ENCODE data around the gene JARID2. TPM values are rescaled to one million over a fixed set of nuclear protein-coding genes. Genes with fewer than 3 reads are reported as not detected.

JARID2 gene
- total and polyA plus RNA-seq, 9 of the 15 experiments (the other 6 are each of a cell fraction or from before 2014, with no cell fraction given): 5.0 to 29.0 (median 15.6) TPM

DNA sequence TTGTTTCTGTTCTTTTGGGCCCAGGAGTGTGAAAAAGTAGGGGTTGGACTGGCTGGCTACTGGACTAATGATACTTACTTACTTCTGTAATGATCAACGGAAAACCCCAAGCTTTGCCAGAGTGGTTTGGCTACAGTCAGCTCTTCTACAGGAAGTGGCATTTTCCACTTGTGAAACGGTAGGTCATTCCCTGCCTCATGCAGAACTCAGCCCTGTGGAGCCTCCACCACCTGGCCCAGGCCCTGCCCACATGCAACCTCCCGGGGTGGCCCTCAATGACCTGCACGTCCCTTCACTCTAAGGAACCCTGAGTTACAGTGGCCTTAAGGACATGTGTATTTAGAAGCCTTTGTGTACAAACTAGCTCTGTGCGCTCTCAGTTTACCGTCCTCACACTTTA, 276.6 kb downstream of the JARID2 start:
- Histone ChIP-seq H3K27me3 (ENCODE audit: control insufficient read depth in 2 of 2, insufficient read depth in 2 of 2, low read length in 2 of 2) (no peaks in the 10 kb centered on the region), H3K9ac (ENCODE audit: insufficient read depth in 1 of 2, low read depth in 2 of 2, low read length in 2 of 2) (no peak overlapping the region), H3K4me2 (ENCODE audit: insufficient read depth, low read length) (no peak overlapping the region), H3K27ac (ENCODE audit: extremely low read depth, low read depth, low read length) (no peak overlapping the region), H2AFZ (ENCODE audit: low read depth, low read length) (no peak overlapping the region), H3K9me3 (replicated peaks; ENCODE audit: control insufficient read depth, insufficient read depth, low read depth, low read length) (no peaks in the 10 kb centered on the region), H3K79me2 (ENCODE audit: control insufficient read depth, insufficient read depth, low read length) (no peaks in the 10 kb centered on the region), H3K4me3 (no peak overlapping the region), H3K36me3 (ENCODE audit: control insufficient read depth, insufficient read depth, low read length) (peaks cover 83% of the 10 kb centered on the region; the same call in 2 of the 3 replicates), H3K4me1 (replicated peaks in 1 of 2; ENCODE audit: control insufficient read depth in 2 of 2, insufficient read depth in 2 of 2, low read length in 2 of 2) (peaks cover 0 to 3% of the 10 kb centered on the region in 2 experiments; a peak in 1 of 5 replicates), H3K9me1 (ENCODE audit: control insufficient read depth, insufficient read depth, low read length) (no peaks in the 10 kb centered on the region), H4K20me1 (replicated peaks; ENCODE audit: control insufficient read depth, insufficient read depth, low read length) (no peaks in the 10 kb centered on the region)
- DNase-seq (ENCODE audit: extremely low read depth in 1 of 4, low spot score in 3 of 4) (no peak), FAIRE-seq (no peak), ATAC-seq (no peak; the same call in 2 of the 3 replicates)
- intact Hi-C loops (cut with micrococcal nuclease) (no loop called here), in situ Hi-C loops (cut with MboI) (no loop called here)
- BruUV-seq (replicated peaks): no TSS peak
- TF ChIP-seq, protein P1, sequence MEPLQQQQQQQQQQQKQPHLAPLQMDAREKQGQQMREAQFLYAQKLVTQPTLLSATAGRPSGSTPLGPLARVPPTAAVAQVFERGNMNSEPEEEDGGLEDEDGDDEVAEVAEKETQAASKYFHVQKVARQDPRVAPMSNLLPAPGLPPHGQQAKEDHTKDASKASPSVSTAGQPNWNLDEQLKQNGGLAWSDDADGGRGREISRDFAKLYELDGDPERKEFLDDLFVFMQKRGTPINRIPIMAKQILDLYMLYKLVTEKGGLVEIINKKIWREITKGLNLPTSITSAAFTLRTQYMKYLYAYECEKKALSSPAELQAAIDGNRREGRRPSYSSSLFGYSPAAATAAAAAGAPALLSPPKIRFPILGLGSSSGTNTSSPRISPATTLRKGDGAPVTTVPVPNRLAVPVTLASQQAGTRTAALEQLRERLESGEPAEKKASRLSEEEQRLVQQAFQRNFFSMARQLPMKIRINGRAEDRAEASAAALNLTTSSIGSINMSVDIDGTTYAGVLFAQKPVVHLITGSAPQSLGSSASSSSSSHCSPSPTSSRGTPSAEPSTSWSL (CRISPR knock-in tag; IDR thresholded peaks at IDR 0.05; ENCODE audit: borderline replicate concordance): no peak
- TF ChIP-seq ZNF780A (CRISPR knock-in tag; IDR thresholded peaks at IDR 0.05): no peak
- no peak for TF ChIP-seq SP2 (IDR thresholded peaks at IDR 0.05; ENCODE audit: extremely low read depth, low read depth, low read length, poor library complexity, severe bottlenecking)
- TF ChIP-seq SMAD3 (CRISPR knock-in tag; conservative IDR thresholded peaks at IDR 0.05): no peak
- no peak for TF ChIP-seq TCF7 (IDR thresholded peaks at IDR 0.05; ENCODE audit: borderline replicate concordance)
- TF ChIP-seq POLR2AphosphoS2 (IDR thresholded peaks at IDR 0.05; ENCODE audit: low read length): no peak
- TF ChIP-seq, protein P2, sequence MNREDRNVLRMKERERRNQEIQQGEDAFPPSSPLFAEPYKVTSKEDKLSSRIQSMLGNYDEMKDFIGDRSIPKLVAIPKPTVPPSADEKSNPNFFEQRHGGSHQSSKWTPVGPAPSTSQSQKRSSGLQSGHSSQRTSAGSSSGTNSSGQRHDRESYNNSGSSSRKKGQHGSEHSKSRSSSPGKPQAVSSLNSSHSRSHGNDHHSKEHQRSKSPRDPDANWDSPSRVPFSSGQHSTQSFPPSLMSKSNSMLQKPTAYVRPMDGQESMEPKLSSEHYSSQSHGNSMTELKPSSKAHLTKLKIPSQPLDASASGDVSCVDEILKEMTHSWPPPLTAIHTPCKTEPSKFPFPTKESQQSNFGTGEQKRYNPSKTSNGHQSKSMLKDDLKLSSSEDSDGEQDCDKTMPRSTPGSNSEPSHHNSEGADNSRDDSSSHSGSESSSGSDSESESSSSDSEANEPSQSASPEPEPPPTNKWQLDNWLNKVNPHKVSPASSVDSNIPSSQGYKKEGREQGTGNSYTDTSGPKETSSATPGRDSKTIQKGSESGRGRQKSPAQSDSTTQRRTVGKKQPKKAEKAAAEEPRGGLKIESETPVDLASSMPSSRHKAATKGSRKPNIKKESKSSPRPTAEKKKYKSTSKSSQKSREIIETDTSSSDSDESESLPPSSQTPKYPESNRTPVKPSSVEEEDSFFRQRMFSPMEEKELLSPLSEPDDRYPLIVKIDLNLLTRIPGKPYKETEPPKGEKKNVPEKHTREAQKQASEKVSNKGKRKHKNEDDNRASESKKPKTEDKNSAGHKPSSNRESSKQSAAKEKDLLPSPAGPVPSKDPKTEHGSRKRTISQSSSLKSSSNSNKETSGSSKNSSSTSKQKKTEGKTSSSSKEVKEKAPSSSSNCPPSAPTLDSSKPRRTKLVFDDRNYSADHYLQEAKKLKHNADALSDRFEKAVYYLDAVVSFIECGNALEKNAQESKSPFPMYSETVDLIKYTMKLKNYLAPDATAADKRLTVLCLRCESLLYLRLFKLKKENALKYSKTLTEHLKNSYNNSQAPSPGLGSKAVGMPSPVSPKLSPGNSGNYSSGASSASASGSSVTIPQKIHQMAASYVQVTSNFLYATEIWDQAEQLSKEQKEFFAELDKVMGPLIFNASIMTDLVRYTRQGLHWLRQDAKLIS (CRISPR knock-in tag; IDR thresholded peaks at IDR 0.05): no peak
- TF ChIP-seq, protein P3, sequence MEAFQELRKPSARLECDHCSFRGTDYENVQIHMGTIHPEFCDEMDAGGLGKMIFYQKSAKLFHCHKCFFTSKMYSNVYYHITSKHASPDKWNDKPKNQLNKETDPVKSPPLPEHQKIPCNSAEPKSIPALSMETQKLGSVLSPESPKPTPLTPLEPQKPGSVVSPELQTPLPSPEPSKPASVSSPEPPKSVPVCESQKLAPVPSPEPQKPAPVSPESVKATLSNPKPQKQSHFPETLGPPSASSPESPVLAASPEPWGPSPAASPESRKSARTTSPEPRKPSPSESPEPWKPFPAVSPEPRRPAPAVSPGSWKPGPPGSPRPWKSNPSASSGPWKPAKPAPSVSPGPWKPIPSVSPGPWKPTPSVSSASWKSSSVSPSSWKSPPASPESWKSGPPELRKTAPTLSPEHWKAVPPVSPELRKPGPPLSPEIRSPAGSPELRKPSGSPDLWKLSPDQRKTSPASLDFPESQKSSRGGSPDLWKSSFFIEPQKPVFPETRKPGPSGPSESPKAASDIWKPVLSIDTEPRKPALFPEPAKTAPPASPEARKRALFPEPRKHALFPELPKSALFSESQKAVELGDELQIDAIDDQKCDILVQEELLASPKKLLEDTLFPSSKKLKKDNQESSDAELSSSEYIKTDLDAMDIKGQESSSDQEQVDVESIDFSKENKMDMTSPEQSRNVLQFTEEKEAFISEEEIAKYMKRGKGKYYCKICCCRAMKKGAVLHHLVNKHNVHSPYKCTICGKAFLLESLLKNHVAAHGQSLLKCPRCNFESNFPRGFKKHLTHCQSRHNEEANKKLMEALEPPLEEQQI (IDR thresholded peaks at IDR 0.05): no peak
- no peak for TF ChIP-seq CBX5 (IDR thresholded peaks at IDR 0.05; ENCODE audit: borderline replicate concordance, low read depth)
- no peak for TF ChIP-seq ZNF583 (CRISPR knock-in tag; IDR thresholded peaks at IDR 0.05)
- TF ChIP-seq HDAC6 (IDR thresholded peaks at IDR 0.05; ENCODE audit: low read depth, low read length): no peak
- TF ChIP-seq, protein P4, sequence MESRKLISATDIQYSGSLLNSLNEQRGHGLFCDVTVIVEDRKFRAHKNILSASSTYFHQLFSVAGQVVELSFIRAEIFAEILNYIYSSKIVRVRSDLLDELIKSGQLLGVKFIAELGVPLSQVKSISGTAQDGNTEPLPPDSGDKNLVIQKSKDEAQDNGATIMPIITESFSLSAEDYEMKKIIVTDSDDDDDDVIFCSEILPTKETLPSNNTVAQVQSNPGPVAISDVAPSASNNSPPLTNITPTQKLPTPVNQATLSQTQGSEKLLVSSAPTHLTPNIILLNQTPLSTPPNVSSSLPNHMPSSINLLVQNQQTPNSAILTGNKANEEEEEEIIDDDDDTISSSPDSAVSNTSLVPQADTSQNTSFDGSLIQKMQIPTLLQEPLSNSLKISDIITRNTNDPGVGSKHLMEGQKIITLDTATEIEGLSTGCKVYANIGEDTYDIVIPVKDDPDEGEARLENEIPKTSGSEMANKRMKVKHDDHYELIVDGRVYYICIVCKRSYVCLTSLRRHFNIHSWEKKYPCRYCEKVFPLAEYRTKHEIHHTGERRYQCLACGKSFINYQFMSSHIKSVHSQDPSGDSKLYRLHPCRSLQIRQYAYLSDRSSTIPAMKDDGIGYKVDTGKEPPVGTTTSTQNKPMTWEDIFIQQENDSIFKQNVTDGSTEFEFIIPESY (CRISPR knock-in tag; IDR thresholded peaks at IDR 0.05): no peak
- TF ChIP-seq ZNF785 (CRISPR knock-in tag; IDR thresholded peaks at IDR 0.05): no peak
- WGBS (ENCODE audit: insufficient coverage, low coverage, missing lambda C conversion rate): 90% methylated on average over 6 of the region's 6 CpGs
- CTCF ChIA-PET (ENCODE audit: low intra/inter-chr PET ratio): no interaction called here
- POLR2A ChIA-PET: interaction anchor here (0.6 to 1.2 kb wide), 3 partner anchors 12 to 101 kb away, joined by 3 to 4 read pairs (median 4); no protein-coding TSS in a partner anchor

All from K562 (cell line).